OCI-LY3 (cell line): ENCODE data around the gene LUZP1.

Source experiments
- H2AFZ ChIP-seq: fragments of 200-600, 300-600 bp; shearing (Covaris generic); 2 replicates; pipeline ENCODE4 v1.6.0; 2014; ENCODE audit warnings: antibody characterized with exemption, low read depth, low read length
- H3K27ac ChIP-seq: fragments of 200-600, 300-600 bp; sonication (generic); 2 replicates; pipeline ENCODE4 v1.5.1; 2014; ENCODE audit warnings: mild to moderate bottlenecking, low read length, moderate library complexity, mixed read lengths
- H3K27me3 ChIP-seq: fragments of 200-600, 300-600 bp; sonication (generic); 2 replicates; pipeline ENCODE4 v1.6.1; 2014; ENCODE audit warnings: low read depth, low read length, mixed read lengths
- H3K36me3 ChIP-seq: fragments of 200-600, 300-600 bp; sonication (generic); replicated peaks from 2 replicates; pipeline ENCODE3; 2014; ENCODE audit warnings: low read depth, low read length, mixed read lengths
- H3K4me1 ChIP-seq: fragments of 300-600, 200-600 bp; sonication (generic); 2 replicates; pipeline ENCODE4 v1.6.1; 2014; ENCODE audit warnings: low read length, mixed read lengths
- H3K4me2 ChIP-seq: fragments of 200-600, 300-600 bp; sonication (generic); 2 replicates; pipeline ENCODE4 v1.6.1; 2014; ENCODE audit warnings: low read length, mixed read lengths
- H3K4me3 ChIP-seq: fragments of 300-600, 200-600 bp; sonication (generic); 2 replicates; pipeline ENCODE4 v1.5.1; 2014; ENCODE audit warnings: antibody characterized with exemption, mild to moderate bottlenecking, low read length, moderate library complexity
- H3K79me2 ChIP-seq: fragments of 300-600, 200-600 bp; shearing (Covaris generic); 2 replicates; pipeline ENCODE4 v1.6.1; 2014; ENCODE audit warnings: mild to moderate bottlenecking, low read length, mixed read lengths
- H3K9ac ChIP-seq: fragments of 300-600, 200-600 bp; shearing (Covaris generic); 2 replicates; pipeline ENCODE4 v1.6.0; 2014; ENCODE audit warnings: mild to moderate bottlenecking, low read length, moderate library complexity
- H3K9me3 ChIP-seq: fragments of 200-600, 300-600 bp; shearing (Covaris generic); 2 replicates; pipeline ENCODE4 v1.6.1; 2014; ENCODE audit warnings: low read length, mixed read lengths; ENCODE audit not compliant: insufficient read depth
- H4K20me1 ChIP-seq: fragments of 200-600, 300-600 bp; sonication (generic); 2 replicates; pipeline ENCODE4 v1.6.1; 2016; ENCODE audit warnings: low read length, mixed read lengths; ENCODE audit not compliant: insufficient read depth
- CTCF ChIP-seq: fragments of 200-600, 300-600 bp; sonication (generic); IDR thresholded peaks from 2 replicates; pipeline ENCODE4 v1.5.1; 2014; ENCODE audit warnings: antibody characterized with exemption, low read length, low read depth
- EZH2phosphoT487 ChIP-seq: fragments of 200-600 bp; shearing (Covaris generic); IDR thresholded peaks from 2 replicates; pipeline ENCODE4 v1.6.1; 2018; ENCODE audit warnings: antibody characterized with exemption, mixed run types, low read depth

Gene LUZP1

GRCh38 chr1:23178950-23179349, 10.3 kb upstream of the LUZP1 start:
- Histone ChIP-seq H3K79me2 (no peaks in the 10 kb centered on the region), H2AFZ (no peak overlapping the region), H3K27me3 (peaks cover 8% of the 10 kb centered on the region), H3K9me3 (no peaks in the 10 kb centered on the region), H3K4me2 (no peak overlapping the region), H3K4me1 (peaks cover 12% of the 10 kb centered on the region), H3K9ac (no peak overlapping the region), H4K20me1 (no peaks in the 10 kb centered on the region), H3K27ac (no peak overlapping the region), H3K4me3 (no peak overlapping the region), H3K36me3 (no peaks in the 10 kb centered on the region)
- TF ChIP-seq CTCF (no peak), EZH2phosphoT487 (no peak)

DNA sequence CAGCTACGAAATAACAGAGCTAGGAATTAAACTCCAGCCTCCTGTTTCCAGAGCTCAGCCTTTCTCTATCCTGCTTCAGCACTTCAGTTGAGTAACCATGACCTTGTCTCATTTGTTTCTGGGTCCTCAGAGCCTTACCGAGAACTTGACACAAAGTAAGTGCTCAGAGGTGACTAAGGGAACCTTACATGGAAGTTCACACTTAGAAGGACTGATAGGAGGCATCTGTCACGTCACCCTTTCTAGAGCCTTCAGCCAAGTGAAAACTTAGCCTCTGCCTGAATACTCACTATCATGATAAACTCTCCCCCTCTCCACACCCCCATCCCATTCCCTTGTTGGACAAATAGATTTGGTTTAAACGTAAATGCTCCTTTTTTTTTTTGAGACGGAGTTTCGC, 9.8 kb upstream of the LUZP1 start:
- peak overlapping the region; percentile 81 for H3K4me2 ChIP-seq
- H3K27ac ChIP-seq = no peak overlapping the region
- H3K79me2 ChIP-seq = no peaks in the 10 kb centered on the region
- H3K4me1 ChIP-seq = peaks cover 12% of the 10 kb centered on the region
- H4K20me1 ChIP-seq = no peaks in the 10 kb centered on the region
- peaks cover 8% of the 10 kb centered on the region for H3K27me3 ChIP-seq
- H2AFZ ChIP-seq = no peak overlapping the region
- H3K36me3 ChIP-seq = no peaks in the 10 kb centered on the region
- H3K9ac ChIP-seq = no peak overlapping the region
- H3K9me3 ChIP-seq = no peaks in the 10 kb centered on the region
- TF ChIP-seq CTCF = no peak
- TF ChIP-seq EZH2phosphoT487 = no peak
- H3K4me3 ChIP-seq = peak overlapping the region; percentile 72

GRCh38 chr1:23177438-23178380, 9.1 kb upstream of the LUZP1 start:
- H3K79me2 ChIP-seq = no peaks in the 10 kb centered on the region
- H3K27ac ChIP-seq = no peak overlapping the region
- H3K27me3 ChIP-seq = peaks cover 8% of the 10 kb centered on the region
- H4K20me1 ChIP-seq = no peaks in the 10 kb centered on the region
- H3K4me2 ChIP-seq = peak overlapping the region; percentile 81
- TF ChIP-seq CTCF = no peak
- TF ChIP-seq EZH2phosphoT487 = no peak
- H3K9ac ChIP-seq = peak overlapping the region; percentile 42; the same call in 1 of the 2 replicates
- H3K4me1 ChIP-seq = peaks cover 12% of the 10 kb centered on the region
- peak overlapping the region; percentile 20 for H2AFZ ChIP-seq
- H3K4me3 ChIP-seq = peak overlapping the region; percentile 72
- no peaks in the 10 kb centered on the region for H3K36me3 ChIP-seq
- no peaks in the 10 kb centered on the region for H3K9me3 ChIP-seq

GRCh38 chr1:23177031-23177430, 8.4 kb upstream of the LUZP1 start:
- peak overlapping the region; percentile 20 for H2AFZ ChIP-seq
- no peaks in the 10 kb centered on the region for H4K20me1 ChIP-seq
- H3K9me3 ChIP-seq = no peaks in the 10 kb centered on the region
- peak overlapping the region; percentile 42; the same call in 1 of the 2 replicates for H3K9ac ChIP-seq
- peak overlapping the region; percentile 81 for H3K4me2 ChIP-seq
- no peak overlapping the region for H3K27ac ChIP-seq
- no peaks in the 10 kb centered on the region for H3K79me2 ChIP-seq
- TF ChIP-seq CTCF (no peak), EZH2phosphoT487 (no peak)
- peaks cover 8% of the 10 kb centered on the region for H3K27me3 ChIP-seq
- H3K36me3 ChIP-seq = no peaks in the 10 kb centered on the region
- H3K4me1 ChIP-seq = peaks cover 12% of the 10 kb centered on the region
- H3K4me3 ChIP-seq = peak overlapping the region; percentile 72
